ENCODE data around the gene C1QTNF1.
"Not testable (repeated sequence)": the region's sequence is repeated elsewhere in the genome, so short reads cannot be mapped to it uniquely, and the experiment has no call there.

C1QTNF1 gene

DNA sequence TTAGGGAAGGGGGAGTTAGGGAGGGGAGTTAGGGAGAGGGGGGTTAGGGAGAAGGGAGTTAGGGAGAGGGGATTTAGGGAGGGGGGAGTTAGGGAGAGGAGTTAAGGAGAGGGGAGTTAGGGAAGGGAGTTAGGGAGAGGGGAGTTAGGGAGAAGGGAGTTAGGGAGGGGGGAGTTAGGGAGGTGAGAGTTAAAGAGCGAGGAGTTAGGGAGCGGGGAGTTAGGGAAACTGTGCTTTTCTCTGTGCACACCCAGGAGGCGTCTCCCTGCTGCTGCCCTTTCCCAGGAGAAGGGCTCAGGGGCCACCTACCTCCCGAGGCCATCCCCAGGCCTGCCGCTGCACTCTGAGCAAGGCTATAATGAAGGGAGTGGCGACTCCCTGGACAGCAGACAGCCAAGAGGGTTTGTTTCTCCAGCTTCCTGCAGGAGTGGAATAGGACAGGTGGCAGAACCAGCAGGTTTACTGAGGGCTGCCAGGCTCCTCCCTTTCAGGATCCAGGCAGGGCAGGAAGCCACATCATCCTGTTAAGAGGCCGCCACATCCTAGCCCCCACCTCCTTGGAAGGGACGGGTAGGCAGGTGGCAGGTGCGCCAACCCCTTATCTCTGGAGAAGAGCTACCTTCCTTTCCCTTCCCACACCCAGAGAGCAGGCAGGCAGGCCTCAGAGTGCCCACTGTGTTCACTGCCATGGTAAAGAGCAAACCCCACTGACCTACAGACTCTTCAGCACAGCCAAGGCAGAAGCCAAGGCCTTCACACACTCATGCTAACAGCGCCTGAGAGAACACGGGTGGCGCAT is 18.7 kb upstream of the C1QTNF1 start:
- DNase-seq (ENCODE audit: low read depth, low spot score): no peak

DNA sequence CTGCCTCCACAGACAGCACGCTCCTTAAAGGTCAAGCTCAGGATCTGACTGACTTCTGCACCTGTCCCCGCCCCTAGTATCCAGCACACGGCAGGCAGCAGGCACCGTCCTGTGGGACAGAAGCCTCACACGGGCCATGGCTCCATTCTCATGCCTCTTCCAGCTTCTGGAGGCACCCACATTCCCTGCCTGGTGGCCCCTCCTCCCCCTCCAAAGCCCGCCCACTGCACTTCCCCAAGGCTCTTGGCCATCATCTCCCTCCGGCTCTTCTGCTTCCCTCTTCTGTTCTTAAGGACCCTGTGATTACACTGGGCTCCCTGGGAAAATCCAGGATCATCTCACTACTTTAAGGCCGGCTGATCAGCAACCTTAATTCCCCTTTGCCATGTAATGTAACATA is 17.9 kb upstream of the C1QTNF1 start:
- no peak for DNase-seq (ENCODE audit: low read depth, low spot score)

DNA sequence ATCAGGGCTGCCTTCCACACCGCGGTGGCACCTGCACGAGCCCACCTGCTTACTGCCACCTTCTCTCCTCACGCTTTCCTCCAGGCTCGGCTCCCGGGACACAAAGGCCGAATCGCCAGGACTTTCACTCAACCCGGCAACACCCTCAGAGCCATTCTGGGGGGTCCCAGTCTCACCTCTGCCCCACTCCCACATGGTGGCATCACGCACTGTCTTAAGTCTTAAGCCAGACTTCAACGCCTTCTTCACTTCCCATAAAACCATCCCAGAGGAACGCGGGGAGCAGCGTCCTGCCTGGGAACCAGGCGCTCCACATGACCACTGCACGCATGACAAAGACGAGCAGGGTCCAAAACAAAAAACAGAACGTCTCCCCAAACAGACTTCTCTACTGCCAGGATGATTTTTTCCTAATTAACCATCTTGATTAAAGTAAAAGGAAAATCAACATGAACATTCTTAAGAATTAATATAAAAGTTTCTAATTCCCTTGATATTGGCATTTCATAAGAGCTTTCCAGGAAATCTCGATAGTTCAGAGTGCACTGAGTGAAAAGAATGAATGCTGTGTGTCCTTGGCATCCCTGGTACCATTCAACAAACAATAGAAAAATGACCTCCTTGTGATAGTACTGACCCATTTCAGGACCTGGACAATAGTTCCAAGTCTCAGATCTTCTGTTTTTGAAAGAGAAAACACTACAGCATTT is 17.0 kb upstream of the C1QTNF1 start:
- DNase-seq (ENCODE audit: low read depth, low spot score): no peak

- DNase-seq (ENCODE audit: low read depth, low spot score): no peak
Measured at GRCh38 chr17:79007504-79008381, 16.2 kb upstream of the C1QTNF1 start.

- DNase-seq (ENCODE audit: low read depth, low spot score): no peak
Measured at GRCh38 chr17:79008666-79009387, 15.1 kb upstream of the C1QTNF1 start.

DNA sequence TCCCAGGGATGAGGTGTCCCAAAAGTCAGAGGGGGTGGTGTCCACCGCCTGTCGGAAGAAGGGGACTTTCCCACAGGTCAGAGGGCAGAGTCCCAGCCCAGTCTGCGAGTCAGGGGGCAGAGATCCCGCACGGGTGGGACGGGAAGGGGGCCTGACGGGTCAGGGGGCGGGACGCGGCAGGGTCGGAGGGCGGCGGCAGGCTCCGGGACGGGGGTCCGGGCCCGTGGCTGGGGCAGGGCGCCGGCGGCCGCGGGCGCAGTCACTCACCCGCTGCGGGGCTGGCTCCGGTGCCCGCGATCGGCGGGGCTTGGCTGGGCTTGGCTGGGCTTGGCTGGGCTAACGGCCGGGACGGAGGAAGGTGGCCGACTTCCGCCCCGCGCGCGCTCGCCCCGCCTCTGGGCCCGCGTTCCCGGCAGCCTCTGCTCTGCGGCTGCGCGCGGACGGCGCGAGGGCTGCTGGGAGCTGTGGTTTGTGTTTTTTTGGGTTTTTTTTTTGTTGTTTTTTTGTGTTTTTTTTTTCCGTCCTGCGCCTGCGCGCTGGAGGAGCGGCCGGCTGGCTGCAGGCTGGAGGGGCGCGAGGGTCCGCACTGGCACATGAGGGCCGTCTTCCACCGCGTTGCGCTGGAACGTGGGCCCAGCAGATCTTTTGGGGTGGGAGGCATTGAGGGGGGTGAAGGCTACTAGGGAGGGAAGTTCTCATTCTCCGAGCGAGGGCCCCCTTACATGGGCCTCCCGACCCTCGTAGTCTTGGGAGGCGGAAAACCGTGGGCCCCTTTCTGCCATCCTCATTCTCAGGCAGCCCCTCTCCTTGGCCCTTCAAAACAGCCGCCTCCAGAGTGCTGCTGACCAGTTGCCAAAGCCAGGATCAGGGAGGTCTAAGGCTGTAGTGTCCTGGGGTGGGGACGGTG is 14.3 kb upstream of the C1QTNF1 start, which contains the start of gene CANT1:
TSS of gene CANT1 (minus strand) at position 368 of the 907 bp plus-strand sequence. CDS start 12,142 bp downstream, outside the sequence.
- no peak for DNase-seq (ENCODE audit: low read depth, low spot score)

DNA sequence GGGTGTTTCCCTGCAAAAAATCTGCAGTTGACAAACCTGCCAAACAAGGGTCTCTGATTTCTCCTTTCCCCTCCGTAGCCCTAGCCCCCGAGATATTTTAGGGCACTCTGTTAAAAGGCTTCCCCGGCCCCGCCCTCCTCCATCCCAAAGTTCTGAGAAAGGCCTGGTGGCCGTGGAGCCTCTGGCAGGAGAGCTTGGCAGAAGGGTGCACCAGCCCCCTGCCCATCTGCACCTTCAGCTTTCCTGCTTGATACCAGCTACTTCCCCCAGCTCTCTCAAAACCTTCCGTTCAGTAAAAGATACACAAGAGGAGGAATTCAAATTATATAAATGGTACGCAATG is 13.7 kb upstream of the C1QTNF1 start:
- DNase-seq (ENCODE audit: low read depth, low spot score): no peak

DNA sequence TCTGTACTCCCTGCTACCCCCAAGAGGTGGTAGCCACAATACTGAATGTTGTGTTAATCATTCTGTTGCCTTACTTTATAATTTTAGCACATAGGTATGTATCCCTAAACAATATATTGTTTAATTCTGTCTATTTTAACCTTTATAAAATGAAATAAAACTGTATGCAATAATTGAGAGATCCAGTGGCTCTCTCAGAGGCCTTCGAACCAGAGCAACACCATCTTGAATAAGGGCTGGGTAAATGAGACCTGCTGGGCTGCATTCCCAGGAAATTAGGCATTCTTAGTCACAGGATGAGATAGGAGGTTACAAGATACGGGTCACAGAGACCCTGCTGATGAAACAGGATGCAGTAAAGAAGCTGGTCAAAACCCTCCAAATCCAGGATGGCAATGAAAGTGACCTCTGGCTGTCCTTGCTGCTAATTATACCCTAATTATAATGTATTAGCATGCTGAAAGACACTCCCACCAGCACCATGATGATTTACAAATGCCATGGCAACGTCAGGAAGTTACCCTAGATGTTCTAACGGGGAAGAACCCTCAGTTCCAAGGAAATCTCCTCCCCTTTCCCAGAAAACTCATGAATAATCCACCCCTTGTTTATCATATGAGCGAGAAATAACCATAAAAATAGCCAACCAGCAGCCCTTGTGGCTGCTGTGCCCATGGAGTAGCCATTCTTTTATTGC is 12.4 kb upstream of the C1QTNF1 start:
- no peak for DNase-seq (ENCODE audit: low read depth, low spot score)

GRCh38 chr17:79012563-79013134 is 11.3 kb upstream of the C1QTNF1 start:
- no peak for DNase-seq (ENCODE audit: low read depth, low spot score)

- DNase-seq (ENCODE audit: low read depth, low spot score): no peak
Measured at GRCh38 chr17:79014158-79014758, 9.7 kb upstream of the C1QTNF1 start.

- DNase-seq (ENCODE audit: low read depth, low spot score): no peak
Measured at GRCh38 chr17:79017546-79018369, 6.2 kb upstream of the C1QTNF1 start.

- no peak for DNase-seq (ENCODE audit: low read depth, low spot score)
Measured at GRCh38 chr17:79018370-79018695, 5.6 kb upstream of the C1QTNF1 start.

DNA sequence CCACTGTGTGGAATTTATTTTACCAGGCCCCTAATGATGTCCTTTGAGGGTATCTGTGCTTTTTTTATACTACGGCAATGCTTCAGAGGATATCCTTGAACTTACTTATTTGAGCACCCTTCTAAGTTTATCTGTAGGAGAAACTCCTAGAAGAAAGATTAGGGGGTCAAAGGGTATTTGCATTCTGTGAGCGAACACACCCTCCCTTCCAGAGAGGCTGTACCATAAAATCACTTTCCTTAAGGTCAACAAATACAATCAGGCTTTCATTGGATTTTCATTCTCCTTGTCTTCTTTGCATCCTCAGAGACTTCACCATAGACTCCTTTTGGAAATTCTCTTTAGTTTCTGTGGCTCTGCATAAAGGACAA is 4.7 kb upstream of the C1QTNF1 start:
- no peak for DNase-seq (ENCODE audit: low read depth, low spot score)

- no peak for DNase-seq (ENCODE audit: low read depth, low spot score)
Measured at GRCh38 chr17:79019632-79020584, 4.1 kb upstream of the C1QTNF1 start.

GRCh38 chr17:79020631-79021301 is 3.2 kb upstream of the C1QTNF1 start:
- no peak for DNase-seq (ENCODE audit: low read depth, low spot score)

- not testable (repeated sequence) for DNase-seq (ENCODE audit: low read depth, low spot score)
Measured at GRCh38 chr17:79021929-79022328, 2.0 kb upstream of the C1QTNF1 start.
